Tibial nerve (tissue), 4 donors: ENCODE data around the gene KLF4. TPM values are rescaled to one million over a fixed set of nuclear protein-coding genes. Genes with fewer than 3 reads are reported as not detected.

ENCODE experiments used
- DNase-seq, 2 donors: peaks; one replicate each; pipeline ENCODE4 v3.0.0-alpha.2; 2019; ENCODE audit warnings: low spot score in 2 of 2
- H3K27ac ChIP-seq, 4 donors: fragments of 200-600 bp; sonication (generic) in 3 of 4; one replicate each; pipeline ENCODE4 v1.5.1; 2017 to 2019; ENCODE audit warnings: mild to moderate bottlenecking in 1 of 4
- H3K27me3 ChIP-seq, 2 donors: fragments of 200-600 bp; sonication (generic) in 1 of 2; one replicate each; pipeline versions ENCODE4 v1.5.1 to v1.6.0; 2017 to 2019
- H3K36me3 ChIP-seq, 3 donors: fragments of 200-600 bp; sonication (generic); one replicate each; pipeline ENCODE4 v1.5.1; 2018 to 2019
- H3K4me1 ChIP-seq, 4 donors: fragments of 200-600 bp; sonication (generic) in 3 of 4; one replicate each; pipeline ENCODE4 v1.5.1; 2017 to 2019
- H3K4me3 ChIP-seq, 4 donors: fragments of 200-600 bp; sonication (generic) in 3 of 4; one replicate each; pipeline ENCODE4 v1.5.1; 2017 to 2019; ENCODE audit warnings: mild to moderate bottlenecking in 1 of 4, moderate library complexity in 1 of 4
- H3K9me3 ChIP-seq, 4 donors: fragments of 200-600 bp; sonication (generic) in 3 of 4; one replicate each; pipeline ENCODE4 v1.5.1; 2017 to 2019
- EP300 ChIP-seq, 2 donors: sonication (generic); formaldehyde crosslinking; IDR thresholded peaks; one replicate each; pipeline ENCODE4 v1.6.1; 2017; ENCODE audit warnings: antibody characterized with exemption in 2 of 2, mild to moderate bottlenecking in 1 of 2
- POLR2A ChIP-seq, 2 donors: fragments of 450-650 bp; IDR thresholded peaks; one replicate each; pipeline ENCODE4 v1.6.1; 2017; ENCODE audit warnings: antibody characterized with exemption in 2 of 2, mild to moderate bottlenecking in 2 of 2, moderate library complexity in 2 of 2
- WGBS, 2 donors: methylation state at CpG; one replicate each; pipeline ENCODE4 v1.1.5; 2018; 5-methylcytosine and 5-hydroxymethylcytosine counted together
- total RNA-seq, 4 donors: library from RNA; depleted of rRNA; stranded (reverse); fragments of >200 nt; gene quantifications; one replicate each; pipeline ENCODE4 v1.1.0, GENCODE V29; 2016
- TF ChIP-seq, protein P1 (sequence below), 5 experiments: fragments of 200-600 bp in 3 of 5; fragments of 450-650 bp in 2 of 5; sonication (generic) in 3 of 5; IDR thresholded peaks; one replicate each; pipeline ENCODE4 v1.5.1; 2016 to 2019; ENCODE audit warnings: antibody characterized with exemption in 5 of 5, mild to moderate bottlenecking in 3 of 5, moderate library complexity in 2 of 5

KLF4 gene
- total RNA-seq, result 100 to 1,000 TPM in 2 of 4 donors, 10 to 100 TPM in 2; 90.6 to 123 (median 106) TPM

DNA sequence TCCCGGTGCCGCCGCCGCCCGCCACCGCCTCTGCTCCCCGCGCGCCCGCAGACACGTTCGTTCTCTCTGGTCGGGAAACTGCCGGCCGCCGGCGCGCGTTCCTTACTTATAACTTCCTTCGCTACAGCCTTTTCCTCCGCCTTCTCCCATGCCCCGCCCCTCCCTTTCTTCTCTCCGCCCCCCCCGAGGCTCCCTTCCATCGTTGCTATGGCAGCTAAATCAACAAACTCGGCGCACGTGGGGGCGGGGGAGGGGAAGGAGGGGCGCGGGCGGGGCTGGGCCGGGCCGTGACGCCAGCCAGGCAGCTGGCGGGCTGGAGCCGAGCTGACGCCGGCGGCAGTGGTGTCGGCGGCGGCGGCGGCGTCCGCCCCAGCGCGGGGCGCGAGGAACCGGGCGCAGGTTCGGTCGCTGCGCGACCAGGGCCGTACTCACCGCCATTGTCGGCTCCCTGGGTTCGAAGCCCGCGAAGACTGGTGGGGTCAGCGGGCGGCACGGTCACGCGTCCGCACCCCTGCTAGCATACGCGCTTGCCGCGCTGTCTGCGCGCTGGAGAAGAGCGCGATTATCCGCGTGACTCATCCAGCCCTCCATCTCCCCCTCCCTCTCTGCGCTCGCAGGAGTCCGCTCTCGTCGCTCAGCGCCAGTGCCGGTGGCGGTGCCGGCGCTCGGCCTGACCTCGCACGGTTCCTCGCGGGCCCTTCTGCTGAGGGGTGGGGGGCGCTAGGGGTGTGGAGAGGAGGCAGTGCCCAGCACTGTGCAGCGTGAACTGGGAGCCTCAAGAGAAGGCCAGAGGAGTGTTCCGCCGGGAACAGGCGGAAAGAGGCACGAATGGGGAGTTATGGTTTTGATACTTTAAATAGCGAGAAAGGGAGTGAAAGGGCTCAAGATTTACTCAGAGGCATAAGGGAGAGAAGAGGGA, at the start of gene KLF4:
Gene KLF4 (minus strand): TSS at position 83 of the 919 bp plus-strand sequence. CDS start 597 bp downstream, outside the sequence.
- TF ChIP-seq POLR2A (IDR thresholded peaks at IDR 0.05) (peak; percentile 66 to 94), EP300 (IDR thresholded peaks at IDR 0.05) (peak; percentile 70 to 97)
- TF ChIP-seq, protein P1, sequence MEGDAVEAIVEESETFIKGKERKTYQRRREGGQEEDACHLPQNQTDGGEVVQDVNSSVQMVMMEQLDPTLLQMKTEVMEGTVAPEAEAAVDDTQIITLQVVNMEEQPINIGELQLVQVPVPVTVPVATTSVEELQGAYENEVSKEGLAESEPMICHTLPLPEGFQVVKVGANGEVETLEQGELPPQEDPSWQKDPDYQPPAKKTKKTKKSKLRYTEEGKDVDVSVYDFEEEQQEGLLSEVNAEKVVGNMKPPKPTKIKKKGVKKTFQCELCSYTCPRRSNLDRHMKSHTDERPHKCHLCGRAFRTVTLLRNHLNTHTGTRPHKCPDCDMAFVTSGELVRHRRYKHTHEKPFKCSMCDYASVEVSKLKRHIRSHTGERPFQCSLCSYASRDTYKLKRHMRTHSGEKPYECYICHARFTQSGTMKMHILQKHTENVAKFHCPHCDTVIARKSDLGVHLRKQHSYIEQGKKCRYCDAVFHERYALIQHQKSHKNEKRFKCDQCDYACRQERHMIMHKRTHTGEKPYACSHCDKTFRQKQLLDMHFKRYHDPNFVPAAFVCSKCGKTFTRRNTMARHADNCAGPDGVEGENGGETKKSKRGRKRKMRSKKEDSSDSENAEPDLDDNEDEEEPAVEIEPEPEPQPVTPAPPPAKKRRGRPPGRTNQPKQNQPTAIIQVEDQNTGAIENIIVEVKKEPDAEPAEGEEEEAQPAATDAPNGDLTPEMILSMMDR (IDR thresholded peaks at IDR 0.05), result peak in 2 of 5 experiments; percentile 8 to 47
- Histone ChIP-seq H3K27ac (peak within 1 kb of the TSS; percentile 66 to 94 (median 92)), H3K27me3 (no peaks in the 10 kb centered on the region), H3K9me3 (no peaks in the 10 kb centered on the region), H3K36me3 (peaks cover 0 to 29% (median 0%) of the 10 kb centered on the region in 3 donors), H3K4me1 (peaks cover 0 to 46% (median 13%) of the 10 kb centered on the region in 4 donors), H3K4me3 (peak within 1 kb of the TSS; percentile 55 to 85 (median 70))
- DNase-seq, result peak; percentile 94
- 1 to 2% methylated on average over 31 to 65 of the region's 101 CpGs for WGBS, 2 donors

DNA sequence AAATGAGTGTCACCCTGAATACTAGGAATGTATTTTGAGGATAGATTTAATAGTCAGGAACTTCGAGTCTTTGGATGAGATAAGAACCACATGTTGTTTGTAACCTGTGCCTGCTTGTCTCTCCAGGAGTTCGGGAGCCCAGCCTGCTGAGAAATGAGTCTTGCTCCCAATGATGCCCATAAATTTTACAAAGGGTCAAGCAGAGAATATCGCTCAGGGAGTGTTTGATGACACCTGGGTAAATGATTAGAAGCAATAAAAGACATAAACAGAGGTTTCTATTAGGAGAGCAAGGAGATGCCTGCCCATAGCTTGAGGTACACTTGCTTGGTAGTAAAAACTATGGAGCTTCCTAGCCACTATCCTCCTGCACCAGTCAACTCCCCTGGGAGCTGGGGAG, 46.9 kb upstream of the KLF4 start:
- Histone ChIP-seq H3K36me3 (no peaks in the 10 kb centered on the region), H3K9me3 (no peaks in the 10 kb centered on the region), H3K4me1 (no peaks in the 10 kb centered on the region), H3K27ac (no peak overlapping the region), H3K4me3 (no peak overlapping the region), H3K27me3 (no peaks in the 10 kb centered on the region)
- 55 to 63% methylated on average over 3 of the region's 3 CpGs for WGBS, 2 donors
- no peak for DNase-seq
- TF ChIP-seq, protein P1 (IDR thresholded peaks at IDR 0.05), result no peak
- TF ChIP-seq EP300 (IDR thresholded peaks at IDR 0.05) (no peak), POLR2A (IDR thresholded peaks at IDR 0.05) (no peak)

DNA sequence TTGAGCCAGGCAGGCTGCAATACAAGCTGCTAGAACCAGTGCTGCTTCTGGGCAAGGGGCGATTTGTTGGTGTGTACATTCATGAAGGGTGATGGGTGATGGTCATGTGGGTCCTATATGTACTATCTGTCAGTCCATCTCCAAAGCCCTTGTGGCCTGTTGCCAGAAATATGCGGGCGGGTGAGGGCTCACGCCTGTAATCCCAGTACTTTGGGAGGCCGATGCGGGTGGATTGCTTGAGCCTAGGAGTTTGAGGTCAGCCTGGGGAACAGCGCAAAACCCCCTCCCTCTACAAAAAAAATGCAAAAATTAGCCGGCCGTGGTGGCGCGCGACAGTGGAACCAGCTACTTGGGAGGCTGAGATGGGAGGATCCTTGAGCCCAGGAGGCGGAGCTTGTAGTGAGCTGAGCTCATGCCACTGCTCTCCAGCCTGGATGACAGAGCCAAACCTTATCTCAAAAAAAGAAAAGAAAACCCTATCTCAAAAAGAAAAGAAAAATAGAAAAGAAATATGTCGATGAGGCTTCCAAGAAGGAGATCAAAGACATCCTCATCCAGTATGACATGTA, 45.0 kb upstream of the KLF4 start:
- Histone ChIP-seq H3K9me3 (no peaks in the 10 kb centered on the region), H3K4me1 (no peaks in the 10 kb centered on the region), H3K4me3 (no peak overlapping the region), H3K27me3 (no peaks in the 10 kb centered on the region), H3K27ac (no peak overlapping the region), H3K36me3 (no peaks in the 10 kb centered on the region)
- 95% methylated on average over 14 of the region's 14 CpGs for WGBS, 2 donors
- no peak for TF ChIP-seq EP300 (IDR thresholded peaks at IDR 0.05)
- no peak for TF ChIP-seq POLR2A (IDR thresholded peaks at IDR 0.05)
- TF ChIP-seq, protein P1 (IDR thresholded peaks at IDR 0.05), result no peak
- DNase-seq, result no peak

DNA sequence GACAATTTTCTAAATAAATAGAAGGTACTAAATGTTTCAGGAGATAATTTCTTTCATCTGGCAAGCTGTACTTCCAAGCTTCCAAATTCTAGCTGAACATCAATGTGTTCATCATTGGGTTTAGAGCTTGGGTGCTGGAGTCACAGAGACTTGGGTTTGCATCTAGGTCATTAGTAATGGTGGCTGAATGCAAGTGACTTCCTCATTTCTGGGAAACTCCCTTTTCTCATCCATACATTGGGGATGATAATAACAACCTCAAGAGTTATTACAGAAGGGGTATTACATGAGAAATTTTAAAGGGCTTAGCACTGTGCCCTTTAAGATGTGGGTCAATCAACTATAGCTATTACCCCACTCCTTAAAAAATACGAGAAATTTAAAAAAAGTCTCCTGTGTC, 41.1 kb upstream of the KLF4 start:
- no peak overlapping the region for H3K27ac ChIP-seq
- WGBS, 2 donors, result 83 to 87% methylated on average over 1 of the region's 1 CpG
- no peaks in the 10 kb centered on the region for H3K9me3 ChIP-seq
- no peak overlapping the region for H3K4me3 ChIP-seq
- TF ChIP-seq, protein P1 (IDR thresholded peaks at IDR 0.05), result no peak
- no peak for TF ChIP-seq POLR2A (IDR thresholded peaks at IDR 0.05)
- TF ChIP-seq EP300 (IDR thresholded peaks at IDR 0.05), result no peak
- no peak for DNase-seq
- H3K4me1 ChIP-seq, result no peaks in the 10 kb centered on the region
- H3K36me3 ChIP-seq, result no peaks in the 10 kb centered on the region
- no peaks in the 10 kb centered on the region for H3K27me3 ChIP-seq

DNA sequence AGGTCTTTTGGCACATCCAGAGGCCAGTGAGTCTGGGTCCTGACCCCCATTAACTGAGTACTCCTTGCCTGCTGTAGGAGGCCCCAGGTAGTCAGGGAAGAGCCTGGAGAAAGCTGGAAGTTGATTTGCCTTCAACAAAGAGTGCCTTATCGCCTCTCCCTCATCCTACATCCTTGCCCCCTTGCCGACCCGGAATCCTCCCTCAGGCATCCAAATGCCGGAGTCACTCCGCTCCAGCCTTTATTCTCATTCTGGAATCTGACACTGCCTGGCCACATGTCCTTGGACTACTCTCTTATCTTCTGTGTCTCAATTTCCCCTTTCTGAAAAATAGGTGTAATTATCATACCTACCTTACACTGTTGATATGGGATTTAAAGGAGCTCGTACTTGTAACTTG, 39.1 kb upstream of the KLF4 start:
- DNase-seq, result no peak
- 75 to 81% methylated on average over 6 of the region's 6 CpGs for WGBS, 2 donors
- H3K27ac ChIP-seq, result no peak overlapping the region
- TF ChIP-seq POLR2A (IDR thresholded peaks at IDR 0.05), result no peak
- TF ChIP-seq, protein P1 (IDR thresholded peaks at IDR 0.05), result no peak
- TF ChIP-seq EP300 (IDR thresholded peaks at IDR 0.05), result no peak
- H3K36me3 ChIP-seq, result no peaks in the 10 kb centered on the region
- no peaks in the 10 kb centered on the region for H3K9me3 ChIP-seq
- H3K27me3 ChIP-seq, result no peaks in the 10 kb centered on the region
- no peak overlapping the region for H3K4me3 ChIP-seq
- H3K4me1 ChIP-seq, result no peaks in the 10 kb centered on the region
